HepG2 (cell line): ENCODE results near the gene FGF18. TPM values are rescaled to one million over a fixed set of nuclear protein-coding genes. Genes with fewer than 3 reads are reported as not detected.

Experiments used
- ATAC-seq: fragments of 200-7000 bp; cut with Tn5 transposase; 3 replicates; pipeline ENCODE4 v1.9.1; 2020; ENCODE audit warnings: mild to moderate bottlenecking, moderate library complexity
- BruUV-seq: library from RNA; stranded (reverse); fragments of 400-500 nt; replicated peaks from 2 replicates; lab custom pipeline; 2021; lab: Mats Ljungman, UMichigan
- CTCF ChIA-PET: fragments of 300-600 bp; formaldehyde crosslinking; extraction: SDS; loops from one replicate; lab custom pipeline; 2021; ENCODE audit warnings: low total read pairs, inconsistent platforms, low intra/inter-chr PET ratio; lab: Yijun Ruan, JAX
- POLR2A ChIA-PET: fragments of 350-600 bp; sonication (Branson Sonifier 250); formaldehyde crosslinking; loops from one replicate; lab custom pipeline; 2020; ENCODE audit warnings: antibody characterized with exemption, inconsistent platforms; lab: Yijun Ruan, JAX
- DNase-seq: peaks from one replicate; pipeline ENCODE4 v3.0.0-alpha.2; 2015; ENCODE audit warnings: low spot score
- FAIRE-seq: peaks from 3 replicates; lab custom pipeline; 2011; peaks lifted over from hg19 to GRCh38; lab: Jason Lieb, UNC
- H2AFZ ChIP-seq: one replicate; pipeline ENCODE4 v1.6.1; 2011; ENCODE audit warnings: low read length, inconsistent platforms
- H3K27ac ChIP-seq: fragments of 300-600 bp; 3 replicates; pipeline ENCODE4 v1.8.0; 2011; ENCODE audit warnings: mixed run types, mild to moderate bottlenecking, mixed read lengths, low read length, inconsistent platforms; ENCODE audit not compliant: insufficient read depth; ENCODE audit errors: extremely low read length
- H3K27me3 ChIP-seq, 2 experiments: fragments of 200-600 bp in 1 of 2; 2 replicates in 1 of 2; 3 replicates in 1 of 2; pipeline versions ENCODE4 v1.6.0 to v1.8.0; 2011; ENCODE audit warnings: low read length in 2 of 2, mild to moderate bottlenecking in 2 of 2, moderate library complexity in 2 of 2, inconsistent platforms in 1 of 2; ENCODE audit not compliant: insufficient read depth in 2 of 2, control insufficient read depth in 1 of 2
- H3K36me3 ChIP-seq, 2 experiments: fragments of 200-600 bp in 1 of 2; replicated peaks in 1 of 2; 2 replicates in 1 of 2; 3 replicates in 1 of 2; pipeline versions ENCODE4 v1.5.1 to v1.8.0; 2011; ENCODE audit warnings: low read length in 2 of 2, inconsistent platforms in 1 of 2; ENCODE audit not compliant: insufficient read depth in 2 of 2, control insufficient read depth in 1 of 2
- H3K4me1 ChIP-seq: 2 replicates; pipeline ENCODE4 v1.5.1; 2012; ENCODE audit warnings: low read length, inconsistent platforms; ENCODE audit not compliant: insufficient read depth
- H3K4me2 ChIP-seq: 2 replicates; pipeline ENCODE4 v1.6.0; 2011; ENCODE audit warnings: low read depth, low read length, inconsistent platforms
- H3K4me3 ChIP-seq, 3 experiments: fragments of 200-600 bp in 1 of 3; sonication (generic), shearing (Covaris generic) in 1 of 3; replicated peaks in 1 of 3; 2 replicates each; pipeline ENCODE4 v1.5.1; 2011 to 2016; ENCODE audit warnings: low read length in 3 of 3, inconsistent platforms in 2 of 3, low read depth in 2 of 3, mild to moderate bottlenecking in 2 of 3, control low read depth in 1 of 3, mixed read lengths in 1 of 3; ENCODE audit not compliant: insufficient read depth in 1 of 3
- H3K79me2 ChIP-seq: one replicate; pipeline ENCODE4 v1.6.1; 2011; ENCODE audit warnings: low read length, inconsistent platforms; ENCODE audit not compliant: insufficient read depth
- H3K9ac ChIP-seq: 2 replicates; pipeline ENCODE4 v1.6.0; 2011; ENCODE audit warnings: mild to moderate bottlenecking, low read depth, low read length, inconsistent platforms; ENCODE audit not compliant: insufficient read depth
- H3K9me3 ChIP-seq: 2 replicates; pipeline ENCODE4 v1.5.1; 2012; ENCODE audit warnings: mild to moderate bottlenecking, low read length
- H4K20me1 ChIP-seq: 2 replicates; pipeline ENCODE4 v1.6.0; 2011; ENCODE audit warnings: inconsistent platforms, mild to moderate bottlenecking, low read length, moderate library complexity; ENCODE audit not compliant: insufficient read depth
- HNRNPLL ChIP-seq: fragments of 200-400 bp; formaldehyde crosslinking; IDR thresholded peaks from 2 replicates; pipeline ENCODE4 v1.6.1; 2017; ENCODE audit warnings: mild to moderate bottlenecking, low read depth, low read length; ENCODE audit not compliant: poor library complexity, severe bottlenecking
- WGBS: methylation state at CpG from one replicate; pipeline ENCODE4 v1.1.6; 2017; ENCODE audit warnings: low lambda C conversion rate; 5-methylcytosine and 5-hydroxymethylcytosine counted together
- in situ Hi-C: cut with HindIII; loops from 2 replicates; pipeline ENCODE4 v1.10.0; 2017; ENCODE audit warnings: low pct_unique_long_range_greater_than_20kb; ENCODE audit not compliant: extremely low pct_ligation_motif_present
- intact Hi-C: fragments of 100-400 bp; cut with micrococcal nuclease; formaldehyde crosslinking; loops from one replicate; pipeline ENCODE4 v1.10.0; 2022; ENCODE audit not compliant: unreplicated experiment
- polyA plus RNA-seq, 8 experiments: library from polyadenylated mRNA; depleted of rRNA in 3 of 8; stranded (reverse) in 7 of 8; unstranded in 1 of 8; fragments of >200 nt; fragmentation: Illumina TruSeq in 4 of 8; extraction: Trizol in 4 of 8; gene quantifications; 2 replicates each; pipeline versions ENCODE4 v1.2.1 to v1.2.3, GENCODE V29; 2011 to 2016; ENCODE audit warnings: low read depth in 4 of 8, missing spikeins in 1 of 8, mixed read lengths in 1 of 8; ENCODE audit not compliant: insufficient read depth in 1 of 8
- total RNA-seq, 5 experiments: library from RNA; depleted of rRNA; stranded (reverse); fragments of >200 nt; fragmentation: Illumina TruSeq; extraction: Trizol; gene quantifications; 2 replicates each; pipeline ENCODE4 v1.2.3, GENCODE V29; 2016; ENCODE audit warnings: low read depth in 1 of 5
- TF ChIP-seq, protein P1 (sequence below): sonication (generic); formaldehyde crosslinking; IDR thresholded peaks from 2 replicates; pipeline ENCODE4 v1.4.0; 2020; ENCODE audit warnings: missing genetic modification reagents
- TF ChIP-seq, protein P2 (sequence below): fragments of 450-650 bp; IDR thresholded peaks from 2 replicates; pipeline ENCODE4 v1.6.1; 2016

The FGF18 gene
- total and polyA plus RNA-seq, 2 of the 13 experiments (the other 11 are each of a cell fraction or from before 2014, with no cell fraction given): not detected

DNA sequence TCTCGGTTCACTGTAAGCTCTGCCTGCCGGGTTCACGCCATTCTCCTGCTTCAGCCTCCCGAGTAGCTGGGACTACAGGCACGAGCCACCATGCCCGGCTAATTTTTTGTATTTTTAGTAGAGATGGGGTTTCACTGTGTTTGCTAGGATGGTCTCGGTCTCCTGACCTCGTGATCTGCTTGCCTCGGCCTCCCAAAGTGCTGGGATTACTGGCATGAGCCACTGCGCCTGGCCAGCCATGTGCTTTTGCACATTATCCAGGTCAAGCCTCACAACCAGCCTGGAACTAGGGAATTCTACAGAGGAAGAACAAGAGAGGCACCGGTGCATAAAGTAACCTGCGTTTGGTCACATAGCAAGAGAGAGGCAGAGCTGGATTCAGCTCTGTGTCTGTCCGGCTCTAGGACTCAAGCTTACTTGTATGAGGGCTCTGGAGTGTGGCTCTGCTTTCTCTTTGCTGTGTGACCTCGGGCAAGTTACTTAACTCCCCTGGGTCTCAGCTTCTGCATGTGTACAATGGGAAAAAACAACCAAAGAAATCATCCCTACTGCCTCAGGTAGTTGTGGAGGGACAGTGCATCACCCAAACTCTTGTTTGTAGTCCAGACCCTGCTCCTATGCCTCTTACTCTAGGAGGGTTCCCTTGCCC is 6.3 kb downstream of the FGF18 start:
- in situ Hi-C loops: loop anchor here (10.0 kb wide), 1 partner anchor 169 kb away; no protein-coding TSS in a partner anchor
- DNase-seq: no peak
- TF ChIP-seq, protein P1, sequence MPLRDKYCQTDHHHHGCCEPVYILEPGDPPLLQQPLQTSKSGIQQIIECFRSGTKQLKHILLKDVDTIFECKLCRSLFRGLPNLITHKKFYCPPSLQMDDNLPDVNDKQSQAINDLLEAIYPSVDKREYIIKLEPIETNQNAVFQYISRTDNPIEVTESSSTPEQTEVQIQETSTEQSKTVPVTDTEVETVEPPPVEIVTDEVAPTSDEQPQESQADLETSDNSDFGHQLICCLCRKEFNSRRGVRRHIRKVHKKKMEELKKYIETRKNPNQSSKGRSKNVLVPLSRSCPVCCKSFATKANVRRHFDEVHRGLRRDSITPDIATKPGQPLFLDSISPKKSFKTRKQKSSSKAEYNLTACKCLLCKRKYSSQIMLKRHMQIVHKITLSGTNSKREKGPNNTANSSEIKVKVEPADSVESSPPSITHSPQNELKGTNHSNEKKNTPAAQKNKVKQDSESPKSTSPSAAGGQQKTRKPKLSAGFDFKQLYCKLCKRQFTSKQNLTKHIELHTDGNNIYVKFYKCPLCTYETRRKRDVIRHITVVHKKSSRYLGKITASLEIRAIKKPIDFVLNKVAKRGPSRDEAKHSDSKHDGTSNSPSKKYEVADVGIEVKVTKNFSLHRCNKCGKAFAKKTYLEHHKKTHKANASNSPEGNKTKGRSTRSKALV (CRISPR knock-in tag): no peak
- TF ChIP-seq, protein P2, sequence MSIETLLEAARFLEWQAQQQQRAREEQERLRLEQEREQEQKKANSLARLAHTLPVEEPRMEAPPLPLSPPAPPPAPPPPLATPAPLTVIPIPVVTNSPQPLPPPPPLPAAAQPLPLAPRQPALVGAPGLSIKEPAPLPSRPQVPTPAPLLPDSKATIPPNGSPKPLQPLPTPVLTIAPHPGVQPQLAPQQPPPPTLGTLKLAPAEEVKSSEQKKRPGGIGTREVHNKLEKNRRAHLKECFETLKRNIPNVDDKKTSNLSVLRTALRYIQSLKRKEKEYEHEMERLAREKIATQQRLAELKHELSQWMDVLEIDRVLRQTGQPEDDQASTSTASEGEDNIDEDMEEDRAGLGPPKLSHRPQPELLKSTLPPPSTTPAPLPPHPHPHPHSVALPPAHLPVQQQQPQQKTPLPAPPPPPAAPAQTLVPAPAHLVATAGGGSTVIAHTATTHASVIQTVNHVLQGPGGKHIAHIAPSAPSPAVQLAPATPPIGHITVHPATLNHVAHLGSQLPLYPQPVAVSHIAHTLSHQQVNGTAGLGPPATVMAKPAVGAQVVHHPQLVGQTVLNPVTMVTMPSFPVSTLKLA: 0 out of 2 replicates have a peak, but pooled peaks have one; percentile 1
- TF ChIP-seq HNRNPLL: no peak
- TF ChIP-seq, all 625 proteins: peak for 1
- intact Hi-C loops: no loop called here
- FAIRE-seq (no peak), ATAC-seq (no peak)
- Histone ChIP-seq H2AFZ (no peak overlapping the region), H3K9ac (no peak overlapping the region), H3K36me3 (no peaks in the 10 kb centered on the region), H3K9me3 (no peaks in the 10 kb centered on the region), H3K27me3 (peaks cover 2 to 16% of the 10 kb centered on the region in 2 experiments; a peak in 4 of 5 replicates), H3K4me2 (no peak overlapping the region), H4K20me1 (no peaks in the 10 kb centered on the region), H3K4me3 (no peak overlapping the region), H3K79me2 (no peaks in the 10 kb centered on the region), H3K27ac (no peak overlapping the region), H3K4me1 (no peaks in the 10 kb centered on the region)
- BruUV-seq: no TSS peak
- CTCF ChIA-PET: no interaction called here
- POLR2A ChIA-PET: no interaction called here
- WGBS: 53% methylated on average over 14 of the region's 14 CpGs
